Measurements from ENCODE around the gene MUC12.

- TF ChIP-seq CTCF (IDR thresholded peaks at IDR 0.05) (no peak), POLR2AphosphoS5 (IDR thresholded peaks at IDR 0.05; ENCODE audit: low read depth, low read length) (no peak), REST (IDR thresholded peaks at IDR 0.05; ENCODE audit: insufficient read depth in 1 of 2, low read depth in 2 of 2, low read length in 1 of 2) (no peak), TCF7L2 (IDR thresholded peaks at IDR 0.05; ENCODE audit: low read depth, low read length) (no peak)
These were observed 2.0 kb downstream of the MUC12 start for GRCh38 chr7:100971111-100972001.
